GM23248 (cell line): ENCODE results near the gene C3orf52. TPM values are rescaled to one million over a fixed set of nuclear protein-coding genes. Genes with fewer than 3 reads are reported as not detected.

ENCODE experiments used
- DNase-seq: peaks from one replicate; pipeline ENCODE4 v3.0.0-alpha.2; 2015
- H2AFZ ChIP-seq: fragments of 200-600 bp; sonication (generic); 2 replicates; pipeline ENCODE4 v1.6.1; 2016; ENCODE audit warnings: antibody characterized with exemption
- H3F3A ChIP-seq: fragments of 200-600 bp; sonication (generic); 2 replicates; pipeline ENCODE4 v1.6.1; 2016; ENCODE audit warnings: mild to moderate bottlenecking, antibody characterized with exemption, mixed run types; ENCODE audit not compliant: insufficient read depth
- H3K27ac ChIP-seq: fragments of 200-600 bp; sonication (generic); 2 replicates; pipeline ENCODE4 v1.5.1; 2016; ENCODE audit warnings: mild to moderate bottlenecking
- H3K27me3 ChIP-seq: fragments of 200-600 bp; sonication (generic); replicated peaks from 2 replicates; pipeline ENCODE4 v1.6.1; 2016; ENCODE audit warnings: mild to moderate bottlenecking; ENCODE audit not compliant: insufficient read depth
- H3K36me3 ChIP-seq: fragments of 200-600 bp; sonication (generic); 2 replicates; pipeline ENCODE4 v1.6.1; 2016; ENCODE audit warnings: low read depth, mild to moderate bottlenecking
- H3K4me1 ChIP-seq: fragments of 200-600 bp; sonication (generic); 2 replicates; pipeline ENCODE4 v1.6.1; 2016; ENCODE audit warnings: mild to moderate bottlenecking; ENCODE audit not compliant: insufficient read depth
- H3K4me2 ChIP-seq: fragments of 200-600 bp; sonication (generic); one replicate; pipeline ENCODE4 v1.6.1; 2016; ENCODE audit warnings: mild to moderate bottlenecking; ENCODE audit not compliant: unreplicated experiment
- H3K4me3 ChIP-seq: fragments of 200-600 bp; sonication (generic); 2 replicates; pipeline ENCODE4 v1.5.1; 2016; ENCODE audit warnings: mild to moderate bottlenecking
- H3K79me2 ChIP-seq: fragments of 200-600 bp; sonication (generic); 2 replicates; pipeline ENCODE4 v1.6.1; 2016; ENCODE audit warnings: mild to moderate bottlenecking; ENCODE audit not compliant: insufficient read depth
- H3K9ac ChIP-seq: fragments of 200-600 bp; sonication (generic); 2 replicates; pipeline ENCODE4 v1.6.1; 2016; ENCODE audit warnings: mild to moderate bottlenecking
- H3K9me2 ChIP-seq: fragments of 200-600 bp; sonication (generic); 2 replicates; pipeline ENCODE4 v1.6.1; 2016; ENCODE audit warnings: mixed run types, mild to moderate bottlenecking, moderate library complexity; ENCODE audit not compliant: insufficient read depth
- H3K9me3 ChIP-seq: fragments of 200-600 bp; sonication (generic); one replicate; pipeline ENCODE4 v1.6.1; 2017; ENCODE audit warnings: low read depth
- H4K20me1 ChIP-seq: fragments of 200-600 bp; sonication (generic); 2 replicates; pipeline ENCODE4 v1.6.0; 2016; ENCODE audit not compliant: insufficient read depth
- EZH2 ChIP-seq: fragments of 200-600 bp; sonication (generic); IDR thresholded peaks from 2 replicates; pipeline ENCODE4 v1.6.1; 2018; ENCODE audit warnings: antibody characterized with exemption, mild to moderate bottlenecking; ENCODE audit not compliant: insufficient read depth, poor library complexity, severe bottlenecking
- EZH2phosphoT487 ChIP-seq: fragments of 200-600 bp; sonication (generic); IDR thresholded peaks from 2 replicates; pipeline ENCODE4 v1.6.1; 2018; ENCODE audit warnings: antibody characterized with exemption, moderate library complexity, mild to moderate bottlenecking, low read depth; ENCODE audit not compliant: insufficient read depth
- WGBS, 2 experiments: methylation state at CpG; one replicate each; pipeline ENCODE4 v1.1.6; 2015 to 2017; ENCODE audit warnings: low lambda C conversion rate in 2 of 2, low coverage in 1 of 2; ENCODE audit errors: missing lambda C conversion rate in 2 of 2; 5-methylcytosine and 5-hydroxymethylcytosine counted together
- in situ Hi-C: fragments of 300-500 bp; cut with MboI; formaldehyde crosslinking; loops from 2 replicates; pipeline ENCODE4 v1.15.0; 2020
- polyA plus RNA-seq: library from polyadenylated mRNA; unstranded; fragments of >200 nt; fragmentation: Nextera tagmentation; extraction: Ambion mirVana; gene quantifications from 2 replicates; pipeline ENCODE4 v1.2.1, GENCODE V29; 2016
- total RNA-seq: library from RNA; depleted of rRNA; stranded (reverse); fragments of >200 nt; shearing (Covaris generic); gene quantifications from 2 replicates; pipeline ENCODE4 v1.2.3, GENCODE V29; 2014

C3orf52 gene
- total and polyA plus RNA-seq, 2 experiments from 2014 or later = 1.6 to 3.5 TPM

GRCh38 chr3:112093180-112093522 lies 7.0 kb downstream of the C3orf52 start:
- no peak for TF ChIP-seq EZH2
- no peak for TF ChIP-seq EZH2phosphoT487
- peaks cover 46% of the 10 kb centered on the region for H3K79me2 ChIP-seq
- DNase-seq = no peak

GRCh38 chr3:112095731-112096130 lies 9.5 kb downstream of the C3orf52 start:
- Histone ChIP-seq H3K9me2 (no peaks in the 10 kb centered on the region), H4K20me1 (no peaks in the 10 kb centered on the region), H3K9me3 (no peaks in the 10 kb centered on the region), H3K27me3 (no peaks in the 10 kb centered on the region), H3K4me3 (no peak overlapping the region), H3K27ac (no peak overlapping the region), H3K4me2 (no peak overlapping the region), H2AFZ (no peak overlapping the region), H3K79me2 (peaks cover 36% of the 10 kb centered on the region), H3F3A (peaks cover 14% of the 10 kb centered on the region), H3K4me1 (peaks cover 15% of the 10 kb centered on the region), H3K9ac (no peak overlapping the region), H3K36me3 (no peaks in the 10 kb centered on the region)
- no peak for TF ChIP-seq EZH2
- no peak for TF ChIP-seq EZH2phosphoT487
- in situ Hi-C loops = no loop called here
- no peak for DNase-seq
- WGBS, 2 experiments = 39 to 40% methylated on average over 2 of the region's 2 CpGs

More at GRCh38 chr3:112093180-112093522, 7.0 kb downstream of the C3orf52 start:
- Histone ChIP-seq H2AFZ (0 out of 2 replicates have a peak overlapping the region, but pooled peaks have one; percentile 10), H3K27me3 (no peaks in the 10 kb centered on the region), H3K4me1 (peaks cover 15% of the 10 kb centered on the region), H3K27ac (no peak overlapping the region), H3K36me3 (no peaks in the 10 kb centered on the region), H3K9me2 (no peaks in the 10 kb centered on the region), H3K9ac (no peak overlapping the region), H3K4me2 (no peak overlapping the region), H3F3A (peaks cover 14% of the 10 kb centered on the region), H3K4me3 (no peak overlapping the region), H3K9me3 (no peaks in the 10 kb centered on the region), H4K20me1 (no peaks in the 10 kb centered on the region)
- in situ Hi-C loops = no loop called here

- H3K9me2 ChIP-seq = no peaks in the 10 kb centered on the region
- H3K79me2 ChIP-seq = peaks cover 31% of the 10 kb centered on the region
- no peak overlapping the region for H3K27ac ChIP-seq
- H3K27me3 ChIP-seq = no peaks in the 10 kb centered on the region
- H3K9ac ChIP-seq = no peak overlapping the region
- H3K4me3 ChIP-seq = no peak overlapping the region
- H3K9me3 ChIP-seq = no peaks in the 10 kb centered on the region
- DNase-seq = peak; percentile 30
- 49 to 57% methylated on average over 2 of the region's 2 CpGs for WGBS, 2 experiments
- TF ChIP-seq EZH2phosphoT487 (no peak), EZH2 (no peak)
- H3K4me2 ChIP-seq = no peak overlapping the region
- H4K20me1 ChIP-seq = no peaks in the 10 kb centered on the region
- H3K36me3 ChIP-seq = no peaks in the 10 kb centered on the region
- no peak overlapping the region for H2AFZ ChIP-seq
- in situ Hi-C loops = no loop called here
- H3F3A ChIP-seq = peaks cover 14% of the 10 kb centered on the region
- peaks cover 15% of the 10 kb centered on the region for H3K4me1 ChIP-seq
Observed at GRCh38 chr3:112096176-112096575, 10.0 kb downstream of the C3orf52 start.

GRCh38 chr3:112097378-112097777 lies 11.2 kb downstream of the C3orf52 start:
- Histone ChIP-seq H3K36me3 (no peaks in the 10 kb centered on the region), H3K4me1 (peaks cover 25% of the 10 kb centered on the region), H3K9me3 (no peaks in the 10 kb centered on the region), H3K9me2 (no peaks in the 10 kb centered on the region), H3K27me3 (no peaks in the 10 kb centered on the region), H3K79me2 (peaks cover 22% of the 10 kb centered on the region), H4K20me1 (no peaks in the 10 kb centered on the region), H3K27ac (no peak overlapping the region), H3K9ac (no peak overlapping the region), H3K4me2 (peak overlapping the region; percentile 35), H3F3A (peaks cover 14% of the 10 kb centered on the region), H3K4me3 (no peak overlapping the region), H2AFZ (no peak overlapping the region)
- peak; percentile 98 for DNase-seq
- 1 to 6% methylated on average over 4 of the region's 4 CpGs for WGBS, 2 experiments
- in situ Hi-C loops = no loop called here
- TF ChIP-seq EZH2 = no peak
- no peak for TF ChIP-seq EZH2phosphoT487

- no peaks in the 10 kb centered on the region for H3K9me3 ChIP-seq
- H3K36me3 ChIP-seq = no peaks in the 10 kb centered on the region
- no peak overlapping the region for H3K4me3 ChIP-seq
- no peak overlapping the region for H3K27ac ChIP-seq
- WGBS, 2 experiments = 13 to 16% methylated on average over 2 of the region's 2 CpGs
- H3K9ac ChIP-seq = no peak overlapping the region
- H3K27me3 ChIP-seq = no peaks in the 10 kb centered on the region
- H3K4me1 ChIP-seq = peaks cover 21% of the 10 kb centered on the region
- peak overlapping the region; percentile 6 for H3K4me2 ChIP-seq
- peaks cover 22% of the 10 kb centered on the region for H3K79me2 ChIP-seq
- TF ChIP-seq EZH2 (no peak), EZH2phosphoT487 (no peak)
- no peak overlapping the region for H2AFZ ChIP-seq
- H3K9me2 ChIP-seq = no peaks in the 10 kb centered on the region
- in situ Hi-C loops = no loop called here
- H3F3A ChIP-seq = peaks cover 3% of the 10 kb centered on the region; the same call in 1 of the 2 replicates
- DNase-seq = peak; percentile 88
- H4K20me1 ChIP-seq = no peaks in the 10 kb centered on the region
Observed at GRCh38 chr3:112101916-112102315, 15.7 kb downstream of the C3orf52 start.
